HL-60 (cell line): ENCODE measurements around the gene SLC41A1.

Experiments
- DNase-seq, 2 experiments: peaks; one replicate each; pipeline ENCODE4 v3.0.0-alpha.2; 2010 to 2020; ENCODE audit warnings: low read depth in 1 of 2, low spot score in 1 of 2
- H3K27ac ChIP-seq: fragments of 250-450 bp; sonication (Bioruptor Pico); replicated peaks from 2 replicates; pipeline ENCODE4 v1.5.1; 2020; ENCODE audit warnings: mild to moderate bottlenecking, moderate library complexity
- H3K27me3 ChIP-seq: fragments of 250-450 bp; sonication (Bioruptor Pico); 2 replicates; pipeline ENCODE4 v1.5.1; 2021; ENCODE audit warnings: mild to moderate bottlenecking, moderate library complexity; ENCODE audit not compliant: insufficient read depth, poor library complexity, severe bottlenecking
- H3K4me3 ChIP-seq: replicated peaks from 2 replicates; pipeline ENCODE4 v1.5.1; 2011; ENCODE audit warnings: mild to moderate bottlenecking, control low read depth, low read length; ENCODE audit not compliant: insufficient read depth
- CTCF ChIP-seq: IDR thresholded peaks from one replicate; pipeline ENCODE4 v1.5.1; 2011; ENCODE audit warnings: low read length, control low read depth, inconsistent platforms; ENCODE audit not compliant: insufficient read depth
- GABPA ChIP-seq: IDR thresholded peaks from 2 replicates; pipeline ENCODE4 v1.6.1; 2012; ENCODE audit warnings: low read depth
- POLR2AphosphoS5 ChIP-seq: IDR thresholded peaks from 2 replicates; pipeline ENCODE4 v1.6.1; 2012; ENCODE audit warnings: low read depth
- SPI1 ChIP-seq: IDR thresholded peaks from 2 replicates; pipeline ENCODE4 v1.6.1; 2012; ENCODE audit warnings: low read depth, mild to moderate bottlenecking, borderline replicate concordance
- TF ChIP-seq, protein P1 (sequence below): IDR thresholded peaks from 2 replicates; pipeline ENCODE4 v1.6.1; 2012; ENCODE audit warnings: low read depth; ENCODE audit not compliant: insufficient replicate concordance

SLC41A1 gene

DNA sequence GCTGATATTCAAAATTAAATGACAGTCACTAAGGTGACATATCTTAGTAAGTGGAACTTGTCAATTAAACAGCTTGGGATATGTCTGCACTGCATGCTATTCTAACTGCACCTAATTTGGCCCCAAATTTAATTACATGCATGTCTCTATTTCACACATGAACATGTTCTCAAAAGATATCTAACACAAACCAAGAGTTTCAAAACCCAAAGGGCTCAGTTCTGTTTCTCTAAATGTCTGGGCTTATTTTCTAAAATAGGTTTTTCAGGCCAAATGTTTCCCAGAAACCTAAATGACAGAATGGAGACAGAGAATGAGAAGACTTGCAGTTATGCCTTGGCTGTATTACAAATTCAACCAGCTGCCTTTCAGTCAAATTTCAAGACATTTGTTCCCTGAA lies 49.0 kb downstream of the SLC41A1 start:
- TF ChIP-seq CTCF (no peak), SPI1 (no peak), POLR2AphosphoS5 (no peak), GABPA (no peak)
- TF ChIP-seq, protein P1, sequence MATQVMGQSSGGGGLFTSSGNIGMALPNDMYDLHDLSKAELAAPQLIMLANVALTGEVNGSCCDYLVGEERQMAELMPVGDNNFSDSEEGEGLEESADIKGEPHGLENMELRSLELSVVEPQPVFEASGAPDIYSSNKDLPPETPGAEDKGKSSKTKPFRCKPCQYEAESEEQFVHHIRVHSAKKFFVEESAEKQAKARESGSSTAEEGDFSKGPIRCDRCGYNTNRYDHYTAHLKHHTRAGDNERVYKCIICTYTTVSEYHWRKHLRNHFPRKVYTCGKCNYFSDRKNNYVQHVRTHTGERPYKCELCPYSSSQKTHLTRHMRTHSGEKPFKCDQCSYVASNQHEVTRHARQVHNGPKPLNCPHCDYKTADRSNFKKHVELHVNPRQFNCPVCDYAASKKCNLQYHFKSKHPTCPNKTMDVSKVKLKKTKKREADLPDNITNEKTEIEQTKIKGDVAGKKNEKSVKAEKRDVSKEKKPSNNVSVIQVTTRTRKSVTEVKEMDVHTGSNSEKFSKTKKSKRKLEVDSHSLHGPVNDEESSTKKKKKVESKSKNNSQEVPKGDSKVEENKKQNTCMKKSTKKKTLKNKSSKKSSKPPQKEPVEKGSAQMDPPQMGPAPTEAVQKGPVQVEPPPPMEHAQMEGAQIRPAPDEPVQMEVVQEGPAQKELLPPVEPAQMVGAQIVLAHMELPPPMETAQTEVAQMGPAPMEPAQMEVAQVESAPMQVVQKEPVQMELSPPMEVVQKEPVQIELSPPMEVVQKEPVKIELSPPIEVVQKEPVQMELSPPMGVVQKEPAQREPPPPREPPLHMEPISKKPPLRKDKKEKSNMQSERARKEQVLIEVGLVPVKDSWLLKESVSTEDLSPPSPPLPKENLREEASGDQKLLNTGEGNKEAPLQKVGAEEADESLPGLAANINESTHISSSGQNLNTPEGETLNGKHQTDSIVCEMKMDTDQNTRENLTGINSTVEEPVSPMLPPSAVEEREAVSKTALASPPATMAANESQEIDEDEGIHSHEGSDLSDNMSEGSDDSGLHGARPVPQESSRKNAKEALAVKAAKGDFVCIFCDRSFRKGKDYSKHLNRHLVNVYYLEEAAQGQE: no peak
- H3K4me3 ChIP-seq: no peak overlapping the region
- no peaks in the 10 kb centered on the region for H3K27me3 ChIP-seq
- H3K27ac ChIP-seq: no peak overlapping the region
- DNase-seq: no peak

DNA sequence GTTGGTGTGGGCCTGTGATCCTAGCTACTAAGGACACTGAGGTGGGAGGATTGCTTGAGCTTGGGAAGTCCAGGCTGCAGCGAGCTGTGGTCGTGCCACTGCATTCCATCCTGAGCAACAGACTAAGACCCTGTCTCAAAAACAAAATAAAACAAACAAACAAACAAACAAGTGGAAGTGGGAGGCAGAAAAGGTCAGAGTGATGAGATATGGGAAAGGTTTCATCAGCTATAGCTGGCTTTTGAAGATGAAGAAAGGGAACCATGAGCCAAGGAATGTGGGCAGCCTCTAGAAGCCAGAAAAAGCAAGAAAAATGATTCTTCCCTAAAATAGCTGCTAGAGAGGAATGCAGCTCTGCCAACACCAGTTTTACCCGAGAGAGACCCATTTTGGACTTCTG lies 52.4 kb downstream of the SLC41A1 start:
- TF ChIP-seq SPI1 (no peak), CTCF (no peak), POLR2AphosphoS5 (no peak), GABPA (no peak)
- TF ChIP-seq, protein P1: no peak
- H3K27me3 ChIP-seq: no peaks in the 10 kb centered on the region
- H3K4me3 ChIP-seq: no peak overlapping the region
- DNase-seq: no peak
- no peak overlapping the region for H3K27ac ChIP-seq

- Histone ChIP-seq H3K4me3 (no peak overlapping the region), H3K27ac (no peak overlapping the region), H3K27me3 (no peaks in the 10 kb centered on the region)
- DNase-seq: no peak
- TF ChIP-seq SPI1: no peak
- TF ChIP-seq, protein P1: no peak
- no peak for TF ChIP-seq GABPA
- no peak for TF ChIP-seq POLR2AphosphoS5
- TF ChIP-seq CTCF: no peak
These were observed 56.4 kb downstream of the SLC41A1 start for GRCh38 chr1:205756552-205756951.
